ENCODE data around the gene KRTAP5-2. TPM values are rescaled to one million over a fixed set of nuclear protein-coding genes. Genes with fewer than 3 reads are reported as not detected.

The KRTAP5-2 gene
- total and polyA plus RNA-seq, 2 of the 8 experiments (the other 6 are each of a cell fraction or from before 2014, with no cell fraction given): not detected

DNA sequence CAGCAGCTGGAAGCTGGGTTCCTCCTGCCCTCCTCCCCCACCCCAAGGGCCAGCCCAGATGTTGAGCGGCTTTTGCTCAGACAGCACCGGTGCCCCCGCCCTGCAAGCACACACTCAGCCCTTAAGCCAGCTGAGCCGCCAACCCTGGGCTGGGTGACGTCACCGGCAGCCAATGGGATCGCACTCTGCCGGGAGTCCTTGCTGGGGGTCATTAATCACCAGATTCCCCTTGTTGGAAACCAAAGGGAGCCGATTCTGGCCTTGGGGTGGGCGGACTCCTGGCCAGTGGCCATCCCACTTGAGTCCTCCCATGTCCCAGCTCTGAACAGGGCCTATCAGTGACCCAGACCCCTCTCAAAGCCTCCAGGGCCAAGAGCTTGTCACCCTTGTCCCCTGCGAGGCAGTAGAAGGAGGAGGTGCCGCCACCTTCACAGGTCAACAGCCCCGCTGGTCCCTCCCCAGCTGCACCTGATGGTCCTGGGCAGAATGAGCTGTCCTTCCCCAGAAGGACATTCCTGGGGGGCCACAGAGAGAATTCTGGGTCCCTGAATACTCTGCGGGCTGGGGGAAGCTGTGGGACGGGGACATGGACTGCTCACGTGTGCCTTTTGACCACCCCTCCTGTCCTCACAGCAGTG lies 33.4 kb downstream of the KRTAP5-2 start (continued):
- TF ChIP-seq JUND (IDR thresholded peaks at IDR 0.05; ENCODE audit: low read length) (peak; percentile 96), RFX5 (IDR thresholded peaks at IDR 0.05; ENCODE audit: borderline replicate concordance, low read depth, low read length) (peak; percentile 24; the same call in 1 of the 2 replicates), BRCA1 (IDR thresholded peaks at IDR 0.05; ENCODE audit: low read depth, low read length) (no peak), ATF2 (IDR thresholded peaks at IDR 0.05; ENCODE audit: low read length) (peak; percentile 100)

Measured in H1 (cell line).